Medulla oblongata (tissue), 1 donor: ENCODE results near the gene HOXA4.
A peak's percentile ranks its signal among the peaks of the same experiment; 100 is the strongest.

Experiments used
- DNase-seq: peaks from one replicate; pipeline ENCODE4 v3.0.0-alpha.2; 2015; ENCODE audit errors: extremely low spot score

The HOXA4 gene

DNA sequence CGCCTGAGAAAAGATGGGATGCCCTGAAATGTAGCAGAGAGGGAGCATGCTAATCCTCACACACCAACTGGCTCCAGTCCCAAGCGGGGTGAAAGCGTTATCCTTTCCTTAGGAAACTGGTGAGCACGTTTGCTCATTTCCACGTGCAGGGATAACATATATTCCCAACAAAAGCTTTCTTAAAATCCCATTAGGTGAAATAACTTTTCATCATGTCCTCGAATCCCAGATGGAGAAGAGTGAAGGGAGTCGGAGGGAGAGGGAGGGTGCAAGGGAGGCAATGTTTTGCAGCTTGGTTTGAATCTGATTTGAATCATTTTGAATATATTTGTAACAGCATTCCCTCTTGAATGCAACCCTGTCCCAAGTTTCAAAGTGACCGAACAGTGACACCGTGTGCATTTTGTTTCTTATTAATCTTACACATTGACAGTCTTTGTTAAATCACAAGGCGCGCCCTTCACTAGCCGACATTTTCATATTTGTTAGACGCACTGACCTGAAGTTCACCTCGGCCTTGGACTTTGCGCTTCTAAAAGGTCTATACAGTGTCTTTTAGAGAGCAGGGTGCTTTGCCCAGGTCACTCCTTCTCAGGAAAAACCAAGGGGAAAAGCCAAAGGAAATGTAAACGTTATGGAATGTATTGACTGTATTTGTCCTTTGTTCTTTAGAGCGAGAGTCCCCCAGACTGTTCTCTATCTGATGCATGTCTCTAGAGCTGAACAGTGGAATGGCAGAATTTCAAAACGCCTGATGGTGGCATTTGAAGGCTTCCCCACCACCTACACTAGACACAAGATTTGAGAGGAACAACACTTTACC, 3.1 kb upstream of the HOXA4 start:
- DNase-seq: no peak

DNA sequence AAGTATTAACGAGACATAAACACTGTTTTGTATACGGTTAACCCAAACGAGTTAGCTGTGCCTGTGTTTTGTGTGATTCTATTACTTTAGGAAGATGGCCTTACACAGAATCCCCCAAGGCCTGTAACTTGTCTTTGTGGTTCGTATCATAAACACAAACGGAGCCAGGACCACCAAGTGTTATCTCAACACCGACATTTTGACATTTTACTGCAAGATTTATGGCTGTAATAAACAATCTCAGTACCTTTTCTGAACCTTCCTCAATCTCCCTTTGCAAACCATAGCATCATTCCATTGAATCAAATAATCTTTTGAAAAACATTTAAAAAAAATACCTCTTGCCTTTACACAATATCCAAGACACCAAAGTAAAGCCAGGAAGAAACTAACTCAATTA, 2.4 kb upstream of the HOXA4 start:
- DNase-seq: no peak

DNA sequence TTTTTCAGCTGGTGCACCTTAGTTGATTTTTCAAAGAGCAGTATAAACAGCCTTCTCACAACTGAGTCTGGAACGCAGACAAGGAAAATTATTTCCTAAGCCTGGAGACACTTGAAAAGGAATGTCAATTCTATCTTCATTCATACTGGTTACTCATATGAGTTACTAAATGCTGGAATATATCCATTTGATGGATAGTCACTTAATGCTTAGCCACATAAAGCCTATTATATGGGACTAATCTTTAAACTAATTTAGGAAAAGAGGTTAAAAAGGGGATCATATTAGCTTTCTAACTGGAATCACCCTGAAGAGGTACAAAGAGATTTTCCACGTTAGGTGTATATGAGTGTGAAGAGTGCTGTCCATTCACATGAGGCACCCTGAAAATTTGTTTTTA, 1.7 kb upstream of the HOXA4 start:
- no peak for DNase-seq

DNA sequence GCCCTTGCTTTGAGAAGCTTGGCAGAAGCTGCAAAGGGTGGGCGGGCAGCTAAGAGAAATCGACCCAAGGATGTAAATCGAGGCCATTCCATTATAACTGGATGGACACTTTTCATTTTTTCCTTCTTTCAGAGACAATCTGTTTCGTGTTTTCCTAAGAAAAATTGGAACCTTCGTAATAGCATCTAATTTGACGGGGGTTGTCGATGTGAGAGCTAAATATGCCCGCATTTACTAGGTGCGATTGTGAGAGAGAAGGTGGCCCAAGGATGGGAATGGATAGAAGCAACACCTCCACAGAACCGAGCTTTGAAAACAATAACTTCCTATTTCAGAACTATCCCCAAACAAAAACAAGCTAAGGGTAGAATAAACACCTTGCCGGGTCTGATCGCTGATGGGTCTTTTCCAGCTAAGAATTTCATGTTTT, 848 bp upstream of the HOXA4 start:
- DNase-seq: no peak

DNA sequence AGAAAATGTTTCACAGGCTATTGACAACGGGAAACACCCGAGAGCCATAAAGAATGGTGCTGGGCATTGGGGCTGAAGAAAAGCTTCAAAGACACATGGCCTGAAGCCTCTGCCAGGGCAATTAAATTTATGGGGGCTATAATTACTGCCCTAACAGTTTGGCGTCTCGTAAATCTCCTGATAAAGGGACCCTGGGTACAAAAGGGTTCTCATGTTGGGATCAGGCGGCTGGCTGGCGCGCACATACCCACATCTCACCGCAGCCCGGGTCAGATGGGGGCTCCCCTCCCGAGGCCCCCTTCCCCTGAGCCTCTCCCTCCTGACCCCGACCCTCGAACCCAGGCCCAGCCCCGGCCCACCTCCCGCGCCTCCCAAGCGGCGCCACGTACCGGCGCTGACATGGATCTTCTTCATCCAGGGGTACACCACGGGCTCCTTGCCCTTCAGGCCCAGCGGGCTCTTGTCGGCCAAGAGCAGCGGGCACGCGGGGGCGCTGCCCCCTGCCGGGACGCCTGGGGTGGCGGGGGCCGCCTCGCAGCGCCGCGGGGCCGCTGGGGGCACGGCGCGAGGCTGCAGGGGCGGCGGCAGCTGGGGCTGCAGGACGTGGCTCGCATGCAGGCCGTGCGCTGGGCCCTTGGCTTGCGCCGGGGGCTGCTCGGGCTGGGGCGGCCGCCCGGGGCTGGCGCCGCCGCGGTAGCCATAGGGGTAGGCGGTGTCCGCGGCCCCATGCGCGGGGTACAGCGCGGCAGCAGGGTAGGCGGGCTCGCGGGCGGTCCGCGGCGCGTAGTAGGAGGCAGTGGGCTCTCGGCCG, 623 bp downstream of the HOXA4 start:
- no peak for DNase-seq

DNA sequence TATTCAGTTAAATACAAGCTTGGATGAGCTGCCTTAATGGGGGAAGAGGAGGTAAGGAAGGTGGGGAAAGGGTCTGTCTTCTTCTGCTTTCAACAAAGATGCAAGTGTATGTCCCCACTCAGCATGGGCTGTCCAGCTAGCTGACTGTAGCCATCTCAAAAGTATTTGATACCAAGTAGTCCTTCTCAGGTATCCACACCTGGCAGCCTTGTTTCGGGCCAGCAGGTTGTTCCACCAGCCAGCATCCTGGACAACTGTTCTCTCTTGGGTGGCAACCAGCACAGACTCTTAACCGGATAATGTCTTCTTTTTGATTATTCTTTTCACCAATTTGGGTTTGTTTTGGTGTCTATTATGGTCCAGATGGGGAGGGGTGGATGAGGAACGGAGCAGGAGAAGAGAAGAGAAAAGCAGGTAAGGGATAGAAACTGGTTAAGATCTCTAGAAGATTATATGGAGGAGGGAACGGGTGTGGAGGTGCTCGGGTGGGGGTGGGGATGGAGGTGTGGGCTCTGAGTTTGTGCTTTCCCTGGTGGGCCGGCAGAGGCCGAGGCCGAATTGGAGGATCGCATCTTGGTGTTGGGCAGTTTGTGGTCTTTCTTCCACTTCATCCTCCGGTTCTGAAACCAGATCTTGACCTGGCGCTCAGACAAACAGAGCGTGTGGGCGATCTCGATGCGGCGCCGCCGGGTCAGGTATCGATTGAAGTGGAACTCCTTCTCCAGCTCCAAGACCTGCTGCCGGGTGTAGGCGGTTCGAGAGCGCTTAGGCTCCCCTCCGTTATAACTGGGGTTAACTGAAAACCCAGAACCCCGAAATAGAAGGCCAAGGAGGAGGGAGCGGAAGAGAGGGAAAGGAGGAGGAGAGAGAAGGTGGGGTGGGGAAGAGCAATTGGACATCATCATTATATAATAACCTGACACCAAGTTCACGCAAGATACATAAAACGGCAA, 1.5 kb downstream of the HOXA4 start:
- DNase-seq: no peak

DNA sequence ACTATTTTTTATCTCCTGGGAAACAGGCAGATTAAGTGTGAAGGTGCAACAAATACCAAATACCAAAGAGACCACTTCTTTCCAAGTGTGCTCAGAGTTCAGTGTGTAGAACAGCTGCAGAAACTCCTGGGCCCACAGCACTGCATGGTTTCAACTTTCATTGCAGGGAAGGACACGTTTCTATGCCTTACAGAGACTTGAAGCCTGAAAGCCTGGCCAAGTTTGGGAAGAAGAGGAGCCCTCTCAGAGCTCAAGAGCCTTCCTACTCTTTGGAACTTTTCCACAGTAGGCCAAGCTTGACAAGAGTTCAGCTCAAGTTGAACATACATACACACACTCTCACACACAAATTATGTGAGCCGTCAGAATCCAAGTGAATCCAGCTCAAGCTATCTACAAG, 2.5 kb downstream of the HOXA4 start:
- DNase-seq: peak; percentile 35

DNA sequence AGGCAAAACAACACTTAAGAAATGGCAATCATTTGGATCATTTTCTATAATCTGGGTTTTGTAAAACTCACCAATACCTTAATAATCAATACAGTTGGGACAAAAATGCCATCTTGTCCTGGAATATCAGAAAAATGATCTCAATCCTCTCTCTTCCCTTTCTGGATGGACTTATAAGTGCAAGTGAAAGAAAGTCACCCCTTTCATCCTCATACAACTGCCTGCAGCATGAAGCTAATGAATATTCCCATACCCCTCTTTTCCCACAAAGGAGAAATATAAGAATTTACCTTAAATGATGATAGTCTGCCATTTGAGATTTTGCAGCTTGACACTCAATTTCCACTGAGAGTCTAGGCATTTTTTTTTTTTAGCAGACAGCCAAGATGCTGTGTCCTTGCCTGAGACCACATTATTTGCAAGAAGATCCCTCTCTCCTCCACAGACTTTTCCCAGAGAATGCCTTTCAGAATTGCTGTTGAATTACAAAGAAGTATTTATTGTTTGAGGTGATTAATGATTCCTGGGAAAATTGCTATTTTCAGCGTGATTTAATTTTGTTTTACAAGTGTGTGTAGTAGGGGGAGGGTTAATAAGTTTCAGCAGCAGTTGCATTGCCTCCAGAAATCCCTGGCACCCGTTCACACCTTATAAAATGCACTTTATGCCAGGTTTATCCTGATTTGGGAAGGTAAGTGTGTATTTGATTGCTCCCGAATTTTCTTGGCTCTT, 3.8 kb downstream of the HOXA4 start:
- DNase-seq: no peak

DNA sequence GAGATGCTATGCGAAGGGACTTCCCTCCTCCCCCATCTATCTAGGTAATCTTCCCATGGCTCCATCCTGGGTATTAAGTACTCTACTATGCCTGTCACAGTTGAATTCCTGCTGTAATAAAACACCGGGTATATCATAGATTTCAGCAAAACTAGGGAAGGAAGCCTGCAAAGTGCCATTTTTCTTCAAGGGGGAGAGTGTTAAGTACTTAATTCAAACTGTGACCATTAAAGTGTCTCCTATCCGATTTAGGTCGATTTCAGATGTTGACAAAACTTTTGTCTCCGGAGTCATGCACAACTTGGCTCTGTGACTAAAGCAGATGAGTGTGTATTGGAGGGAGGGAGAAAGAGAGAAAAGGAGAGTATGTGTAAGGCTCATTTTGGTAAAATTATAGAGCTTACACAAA, 4.6 kb downstream of the HOXA4 start:
- DNase-seq: no peak

DNA sequence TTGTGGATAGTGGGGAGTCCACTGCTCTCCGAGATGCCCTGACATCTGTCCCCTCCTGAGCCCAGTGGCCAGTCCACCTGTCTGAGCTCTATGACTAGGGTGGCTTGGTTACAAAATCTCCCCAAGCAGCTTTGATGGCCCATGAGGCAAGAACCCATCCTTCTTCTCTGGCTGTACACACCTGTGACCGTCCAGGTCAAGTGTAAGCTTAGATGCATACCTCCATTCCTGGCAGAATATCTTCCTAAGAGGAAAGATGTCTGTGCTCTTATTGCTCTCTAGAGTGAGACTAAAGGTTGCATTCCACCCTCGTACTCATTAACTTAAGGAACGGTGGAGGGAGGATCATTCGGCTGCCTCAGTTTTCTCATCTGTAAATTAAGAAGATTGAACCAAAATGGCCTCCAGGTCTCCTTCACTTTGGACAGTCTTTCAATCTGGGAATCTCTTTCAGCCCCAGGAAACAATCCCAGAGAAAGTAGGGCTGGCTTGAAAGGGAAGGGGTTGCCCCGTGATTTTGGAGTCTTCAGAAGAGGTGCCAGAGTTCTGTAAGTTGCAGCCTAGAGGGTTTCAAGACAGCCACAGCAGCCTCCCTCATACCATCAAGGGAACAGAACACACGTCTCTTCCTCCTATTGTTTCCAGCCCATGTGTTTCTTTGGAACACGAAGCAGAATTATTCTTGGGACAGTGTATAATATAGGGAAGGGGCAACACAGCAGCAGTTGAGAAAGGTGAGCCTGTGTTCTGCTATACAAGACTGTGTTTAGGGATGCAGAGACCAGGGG, 5.5 kb downstream of the HOXA4 start:
- DNase-seq: no peak

DNA sequence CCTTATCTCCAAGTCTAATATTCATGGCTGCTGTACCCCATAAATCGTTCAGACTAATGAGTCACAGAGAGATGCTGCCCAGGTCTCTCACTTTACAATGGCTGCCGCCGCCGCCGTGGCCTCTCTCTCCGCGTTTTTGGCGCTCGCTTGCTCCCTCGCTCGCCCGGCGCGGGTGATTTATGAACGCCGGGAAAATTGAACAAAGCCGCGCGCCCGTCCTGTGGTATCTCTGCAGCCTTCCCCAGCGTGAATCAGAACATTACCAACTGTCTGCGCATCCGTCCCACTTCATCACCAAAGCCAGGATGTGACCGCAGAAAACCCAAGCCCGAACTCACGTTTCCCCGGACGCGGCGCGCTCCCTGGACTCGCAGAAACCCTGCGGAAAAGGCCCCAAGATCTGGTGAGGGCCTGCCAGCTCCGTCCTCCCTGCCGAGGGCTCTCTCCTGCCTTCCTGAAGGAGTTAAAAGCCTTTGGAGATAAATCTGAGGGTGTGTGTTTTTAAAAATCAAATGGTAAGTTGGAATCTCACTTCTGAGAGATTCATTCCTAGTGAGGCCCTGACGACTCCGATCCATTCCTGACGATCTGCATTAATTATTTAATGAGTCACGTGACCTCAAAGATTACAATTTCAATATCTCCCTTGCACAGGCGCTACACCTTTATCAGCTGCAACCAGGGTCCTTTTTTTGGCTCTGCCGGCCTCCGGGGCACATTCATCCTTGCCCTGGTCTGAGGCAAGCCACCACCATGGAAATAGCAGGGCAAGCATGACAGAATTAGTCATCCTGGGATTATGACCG, 6.3 kb downstream of the HOXA4 start:
- no peak for DNase-seq

DNA sequence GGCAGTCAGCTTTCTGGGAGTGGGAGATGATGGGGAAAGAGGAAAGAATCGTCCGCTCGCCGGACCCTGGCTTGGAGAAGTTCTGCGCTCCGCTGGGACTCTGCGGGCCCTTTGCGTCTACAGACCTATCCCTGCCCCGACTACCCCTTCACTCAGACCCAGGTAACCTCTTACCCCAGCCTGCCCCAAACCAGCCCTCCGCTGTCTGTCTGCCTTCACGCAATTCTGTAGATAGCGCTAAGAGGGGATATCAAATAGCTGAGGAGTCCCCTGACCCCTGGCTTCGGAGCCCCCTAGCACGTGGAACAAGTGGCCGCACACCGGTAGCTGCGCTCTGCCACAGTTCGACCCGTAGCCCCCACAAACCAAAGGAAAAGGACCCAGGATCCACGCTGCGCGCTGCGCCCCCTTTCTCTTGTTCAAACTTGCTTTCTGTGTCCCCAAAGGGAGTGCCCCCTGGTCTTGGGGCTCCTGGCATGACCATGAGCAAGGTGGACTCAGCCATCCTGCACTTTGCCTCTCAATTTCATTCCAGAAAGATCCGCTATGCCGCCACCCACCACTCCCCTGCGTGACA, 7.0 kb downstream of the HOXA4 start:
- DNase-seq: no peak

DNA sequence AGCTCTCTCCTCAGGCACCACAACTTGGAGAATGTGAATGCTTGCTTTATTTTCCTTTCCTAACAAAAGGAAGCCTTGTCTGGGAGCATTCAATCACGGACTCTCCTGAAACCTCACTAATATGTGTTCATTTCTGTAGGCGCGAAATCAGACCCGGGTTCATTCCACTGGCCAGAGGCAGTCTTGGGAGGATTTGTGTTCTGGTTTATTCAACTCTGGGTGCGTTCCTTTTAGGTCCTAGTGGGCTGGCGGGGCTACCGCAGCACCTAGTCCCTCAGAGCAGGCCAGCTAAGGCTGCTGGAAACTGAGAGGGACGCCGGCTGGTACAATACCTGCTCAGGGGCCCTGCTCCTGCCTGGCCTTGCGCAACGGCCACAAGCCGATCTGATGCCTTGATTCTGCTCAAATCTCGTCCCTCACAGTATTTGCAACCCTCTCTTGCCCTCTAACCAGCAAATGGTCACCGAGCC, 7.5 kb downstream of the HOXA4 start:
- peak; percentile 74 for DNase-seq

DNA sequence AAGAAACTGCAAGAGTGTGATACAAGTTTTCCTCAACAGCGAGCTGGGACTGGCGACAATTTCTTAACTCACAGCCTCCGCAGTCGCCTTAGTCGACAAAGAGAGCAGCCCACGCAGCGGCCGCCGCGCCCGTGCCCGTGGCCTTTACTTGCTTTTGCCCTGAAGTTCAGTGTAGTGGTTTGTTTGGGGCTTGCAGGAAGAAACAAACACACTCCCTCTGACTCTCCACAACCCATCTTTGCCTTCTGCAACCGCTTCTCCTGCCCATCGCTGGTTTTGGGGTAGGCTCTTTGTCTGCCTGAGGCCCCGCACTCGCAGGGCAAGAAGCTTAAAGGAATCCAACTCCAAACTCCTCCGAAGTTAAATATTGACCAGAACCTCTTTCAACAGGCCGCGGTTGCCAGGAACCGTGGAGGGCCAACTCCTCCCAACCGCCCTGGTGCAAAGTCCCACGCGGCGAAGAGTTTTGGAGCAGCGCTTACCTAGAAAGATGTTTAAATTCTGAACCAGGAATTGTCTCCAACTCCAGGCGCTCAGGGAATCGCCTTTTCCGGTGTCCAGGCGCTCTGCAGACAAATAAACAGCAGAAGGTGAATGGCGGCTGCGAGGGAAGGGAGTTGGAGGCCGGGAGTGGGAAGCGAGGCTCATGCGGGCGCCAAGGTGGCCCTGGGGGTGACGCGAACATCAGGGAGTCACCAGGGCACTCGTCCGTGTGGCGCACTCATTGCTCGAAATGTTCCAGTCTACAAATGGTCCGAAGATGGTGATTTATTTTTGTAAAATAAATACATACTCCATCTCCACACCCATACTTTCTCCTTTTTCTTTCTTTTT, 8.3 kb downstream of the HOXA4 start:
- DNase-seq: no peak

DNA sequence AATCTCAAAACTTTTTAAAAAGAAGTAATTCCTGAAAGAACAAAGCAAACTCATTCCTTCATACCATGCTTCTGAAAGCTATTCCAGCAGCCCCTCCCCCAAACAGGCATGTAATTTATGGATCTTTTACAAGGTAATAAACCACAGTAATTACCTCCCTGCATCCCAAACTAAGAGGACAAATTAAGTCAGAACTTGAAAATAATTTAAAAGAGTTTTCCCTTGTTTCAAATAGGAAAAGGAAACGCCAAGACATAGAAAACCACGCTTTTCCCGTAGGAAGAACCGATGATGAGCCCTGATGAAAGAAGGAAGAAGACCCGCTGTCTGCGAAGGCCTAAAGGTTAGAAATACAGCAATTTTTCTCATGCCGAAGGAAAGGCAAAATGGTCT, 8.9 kb downstream of the HOXA4 start:
- DNase-seq: no peak

DNA sequence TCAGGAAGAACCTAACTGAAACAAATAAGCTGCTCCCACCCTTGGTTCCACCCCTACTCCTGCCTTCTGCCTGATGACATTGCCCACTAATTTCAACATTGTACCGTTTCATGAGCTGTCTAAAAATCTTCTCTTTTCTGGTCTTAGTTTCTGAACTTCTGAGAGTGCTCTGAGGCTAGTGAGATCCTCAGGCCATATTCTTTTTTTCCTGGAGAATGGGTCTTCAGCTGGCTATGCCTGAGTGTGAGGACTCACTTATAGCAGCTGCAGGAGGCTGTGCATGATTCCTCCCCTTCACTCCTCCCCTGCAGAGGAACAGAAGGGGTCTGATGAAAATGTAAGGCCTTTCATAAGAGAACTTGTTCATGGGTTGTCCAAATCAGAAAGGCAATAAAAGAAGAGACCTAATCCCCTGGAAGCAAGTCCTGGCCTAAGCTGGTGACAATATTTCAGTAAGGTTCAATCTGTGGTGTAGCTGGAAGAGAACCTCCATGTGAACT, 11.1 kb downstream of the HOXA4 start:
- no peak for DNase-seq

DNA sequence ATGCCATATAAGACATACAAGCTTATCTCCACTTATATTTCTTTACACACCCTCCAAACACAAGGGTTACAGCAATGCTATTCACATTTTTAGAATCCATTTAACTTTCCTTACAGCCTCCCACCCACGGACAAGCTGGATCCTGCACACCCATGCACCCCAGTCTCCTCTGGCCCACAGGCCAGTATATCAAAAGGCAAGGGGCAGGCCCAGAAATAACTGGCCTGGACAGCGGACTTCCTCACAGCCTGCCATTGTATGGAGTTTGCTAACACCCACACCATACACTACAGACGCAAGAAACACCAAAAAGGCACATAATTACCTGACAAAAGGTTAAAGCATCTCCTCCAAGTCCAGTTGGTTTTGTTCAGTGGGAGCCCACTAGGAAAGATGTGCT, 12.0 kb downstream of the HOXA4 start:
- DNase-seq: no peak

DNA sequence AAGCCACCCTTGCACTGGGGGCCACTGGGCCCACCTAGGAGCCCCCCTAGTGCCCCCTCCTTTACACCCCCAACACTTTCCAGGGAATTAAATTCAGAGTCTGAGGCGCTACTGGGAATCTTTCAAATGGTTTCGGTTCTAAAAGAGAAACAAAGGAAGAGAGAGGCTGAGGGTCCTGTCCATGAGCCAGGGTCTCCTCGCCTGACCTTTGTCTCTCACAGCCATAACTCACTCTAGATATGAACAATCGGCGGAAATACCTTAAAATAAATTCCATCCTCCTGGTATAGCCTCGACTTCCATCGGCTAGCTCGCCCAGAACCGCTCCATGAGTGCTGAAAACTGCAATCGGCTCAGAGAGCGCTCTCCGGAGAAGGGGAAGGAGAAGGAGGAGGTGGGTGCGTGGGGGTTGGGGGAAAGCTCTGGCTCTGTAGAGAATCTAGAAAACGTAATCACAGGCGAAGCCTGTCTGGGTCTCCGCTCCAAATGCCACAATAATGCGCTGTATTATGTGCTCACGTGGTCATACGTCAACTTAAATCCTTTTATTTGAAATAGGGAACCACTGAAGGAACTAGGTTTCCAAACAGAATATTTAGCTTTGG, 12.6 kb downstream of the HOXA4 start:
- DNase-seq: no peak
